Fibroblast of lung (primary cell): ENCODE data around the gene CSF2RB.

Experiments
- EZH2 ChIP-seq: IDR thresholded peaks from 2 replicates; pipeline ENCODE4 v1.5.1; 2012; ENCODE audit warnings: low read length, control low read depth, mild to moderate bottlenecking; ENCODE audit errors: missing control alignments
- TF ChIP-seq, protein P1 (sequence below), 2 donors: IDR thresholded peaks in 1 of 2; conservative IDR thresholded peaks in 1 of 2; 1 replicate in 1 of 2; 2 replicates in 1 of 2; pipeline ENCODE4 v1.5.1; 2011 to 2012; ENCODE audit warnings: low read length in 2 of 2, control low read depth in 1 of 2, inconsistent platforms in 1 of 2, low read depth in 1 of 2, mild to moderate bottlenecking in 1 of 2

GRCh38 chr22:36897611-36898010 lies 15.8 kb upstream of the CSF2RB start:
- TF ChIP-seq EZH2: no peak
- TF ChIP-seq, protein P1, sequence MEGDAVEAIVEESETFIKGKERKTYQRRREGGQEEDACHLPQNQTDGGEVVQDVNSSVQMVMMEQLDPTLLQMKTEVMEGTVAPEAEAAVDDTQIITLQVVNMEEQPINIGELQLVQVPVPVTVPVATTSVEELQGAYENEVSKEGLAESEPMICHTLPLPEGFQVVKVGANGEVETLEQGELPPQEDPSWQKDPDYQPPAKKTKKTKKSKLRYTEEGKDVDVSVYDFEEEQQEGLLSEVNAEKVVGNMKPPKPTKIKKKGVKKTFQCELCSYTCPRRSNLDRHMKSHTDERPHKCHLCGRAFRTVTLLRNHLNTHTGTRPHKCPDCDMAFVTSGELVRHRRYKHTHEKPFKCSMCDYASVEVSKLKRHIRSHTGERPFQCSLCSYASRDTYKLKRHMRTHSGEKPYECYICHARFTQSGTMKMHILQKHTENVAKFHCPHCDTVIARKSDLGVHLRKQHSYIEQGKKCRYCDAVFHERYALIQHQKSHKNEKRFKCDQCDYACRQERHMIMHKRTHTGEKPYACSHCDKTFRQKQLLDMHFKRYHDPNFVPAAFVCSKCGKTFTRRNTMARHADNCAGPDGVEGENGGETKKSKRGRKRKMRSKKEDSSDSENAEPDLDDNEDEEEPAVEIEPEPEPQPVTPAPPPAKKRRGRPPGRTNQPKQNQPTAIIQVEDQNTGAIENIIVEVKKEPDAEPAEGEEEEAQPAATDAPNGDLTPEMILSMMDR (conservative IDR thresholded peaks at IDR 0.05 in 1 of 2, IDR thresholded peaks at IDR 0.05 in 1 of 2; ENCODE audit: low read depth in 1 of 2, low read length in 2 of 2): no peak
